HCT116 (cell line): ENCODE results near the gene CTNND2. TPM values are rescaled to one million over a fixed set of nuclear protein-coding genes. Genes with fewer than 3 reads are reported as not detected.

ENCODE experiments used
- ATAC-seq: fragments of 200-7000 bp; cut with Tn5 transposase; 2 replicates; pipeline ENCODE4 v1.9.1; 2020; ENCODE audit warnings: mild to moderate bottlenecking, moderate library complexity
- BruUV-seq: library from RNA; stranded (reverse); fragments of 400-500 nt; replicated peaks from 2 replicates; lab custom pipeline; 2021; lab: Mats Ljungman, UMichigan
- CTCF ChIA-PET: fragments of 300-600 bp; sonication (Branson Sonifier 250); formaldehyde crosslinking; loops from one replicate; lab custom pipeline; 2021; ENCODE audit warnings: antibody characterized with exemption; lab: Charles Lee
- POLR2A ChIA-PET: fragments of 300-600, 350-600 bp; sonication (Branson Sonifier 250); formaldehyde crosslinking; loops from one replicate; lab custom pipeline; 2021; ENCODE audit warnings: antibody characterized with exemption; lab: Charles Lee
- RAD21 ChIA-PET, 2 experiments: fragments of 300-600 bp; sonication (Branson Sonifier 250); formaldehyde crosslinking; loops; one replicate each; lab custom pipeline; 2023; ENCODE audit warnings: low total read pairs in 2 of 2; ENCODE audit not compliant: uncharacterized antibody in 2 of 2, unreplicated experiment in 2 of 2, low non-redundant PET in 1 of 2; lab: Charles Lee
- DNase-seq: peaks from one replicate; pipeline ENCODE4 v3.0.0-alpha.2; 2010; ENCODE audit warnings: low read depth, low spot score
- H2AFZ ChIP-seq: fragments of 200-600 bp; shearing (Covaris generic), sonication (generic); 2 replicates; pipeline ENCODE4 v1.6.1; 2017; ENCODE audit warnings: low read depth, mixed run types, mixed read lengths, antibody characterized with exemption, low read length; ENCODE audit not compliant: poor library complexity, severe bottlenecking
- H3K27ac ChIP-seq: 2 replicates; pipeline ENCODE4 v1.5.1; 2012; ENCODE audit warnings: low read depth, low read length
- H3K27me3 ChIP-seq: fragments of 200-600 bp; sonication (generic); 2 replicates; pipeline ENCODE4 v1.6.1; 2016; ENCODE audit warnings: mixed run types, low read length, mixed read lengths; ENCODE audit not compliant: insufficient read depth
- H3K36me3 ChIP-seq, 2 experiments: fragments of 200-500 bp in 1 of 2; fragments of 200-600 bp in 1 of 2; sonication (Bioruptor generic) in 1 of 2; sonication (generic) in 1 of 2; 2 replicates each; pipeline versions ENCODE4 v1.5.1 to v1.6.1; 2014 to 2016; ENCODE audit warnings: low read length in 2 of 2, inconsistent platforms in 1 of 2, mixed read lengths in 1 of 2, mixed run types in 1 of 2; ENCODE audit not compliant: insufficient read depth in 2 of 2, control insufficient read depth in 1 of 2
- H3K4me1 ChIP-seq, 2 experiments: fragments of 200-600 bp in 1 of 2; sonication (generic) in 1 of 2; 2 replicates each; pipeline versions ENCODE4 v1.5.1 to v1.6.1; 2012 to 2017; ENCODE audit warnings: low read length in 2 of 2, inconsistent platforms in 1 of 2, mild to moderate bottlenecking in 1 of 2, mixed read lengths in 1 of 2, mixed run types in 1 of 2, moderate library complexity in 1 of 2; ENCODE audit not compliant: insufficient read depth in 2 of 2, control insufficient read depth in 1 of 2
- H3K4me2 ChIP-seq: fragments of 200-600 bp; sonication (generic); 2 replicates; pipeline ENCODE4 v1.6.1; 2017; ENCODE audit warnings: mixed run types, low read length, mixed read lengths
- H3K4me3 ChIP-seq, 2 experiments: fragments of 200-600 bp in 1 of 2; sonication (generic) in 1 of 2; replicated peaks in 1 of 2; 2 replicates each; pipeline ENCODE4 v1.5.1; 2011 to 2016; ENCODE audit warnings: low read length in 2 of 2, control low read depth in 1 of 2, low read depth in 1 of 2, mild to moderate bottlenecking in 1 of 2, mixed read lengths in 1 of 2, mixed run types in 1 of 2
- H3K79me2 ChIP-seq: fragments of 200-600 bp; sonication (generic); 2 replicates; pipeline ENCODE4 v1.6.1; 2017; ENCODE audit warnings: mild to moderate bottlenecking, mixed run types, low read length, moderate library complexity, mixed read lengths; ENCODE audit not compliant: insufficient read depth
- H3K9ac ChIP-seq: fragments of 200-600 bp; sonication (generic); 2 replicates; pipeline ENCODE4 v1.6.1; 2016; ENCODE audit warnings: low read length, mixed read lengths
- H3K9me2 ChIP-seq: fragments of 200-600 bp; sonication (generic), shearing (Covaris generic); 2 replicates; pipeline ENCODE4 v1.6.1; 2017; ENCODE audit warnings: mixed run types, mild to moderate bottlenecking, moderate library complexity; ENCODE audit not compliant: insufficient read depth
- H3K9me3 ChIP-seq, 2 experiments: fragments of 200-500 bp in 1 of 2; fragments of 200-600 bp in 1 of 2; sonication (Bioruptor generic) in 1 of 2; sonication (generic) in 1 of 2; 2 replicates each; pipeline ENCODE4 v1.6.1; 2014 to 2017; ENCODE audit warnings: low read length in 2 of 2, mixed read lengths in 2 of 2, inconsistent platforms in 1 of 2, low read depth in 1 of 2, mild to moderate bottlenecking in 1 of 2, mixed run types in 1 of 2, moderate library complexity in 1 of 2; ENCODE audit not compliant: control insufficient read depth in 1 of 2, insufficient read depth in 1 of 2
- H4K20me1 ChIP-seq: fragments of 200-600 bp; sonication (generic), shearing (Covaris generic); 2 replicates; pipeline ENCODE4 v1.6.1; 2017; ENCODE audit warnings: mixed run types, mild to moderate bottlenecking, moderate library complexity; ENCODE audit not compliant: insufficient read depth
- CBX3 ChIP-seq: IDR thresholded peaks from 2 replicates; pipeline ENCODE4 v1.6.1; 2012; ENCODE audit warnings: low read depth
- ELF1 ChIP-seq: IDR thresholded peaks from 2 replicates; pipeline ENCODE4 v1.6.1; 2012; ENCODE audit warnings: low read depth, borderline replicate concordance
- EZH2 ChIP-seq: fragments of 200-600 bp; sonication (generic); IDR thresholded peaks from 2 replicates; pipeline ENCODE4 v1.6.1; 2017; ENCODE audit warnings: antibody characterized with exemption, mixed run types
- EZH2phosphoT487 ChIP-seq: fragments of 200-600 bp; IDR thresholded peaks from 2 replicates; pipeline ENCODE4 v1.6.1; 2018; ENCODE audit warnings: antibody characterized with exemption, borderline replicate concordance
- FOSL1 ChIP-seq: IDR thresholded peaks from 2 replicates; pipeline ENCODE4 v1.6.1; 2012; ENCODE audit warnings: low read depth
- JUND ChIP-seq: IDR thresholded peaks from 2 replicates; pipeline ENCODE4 v1.6.1; 2012
- POLR2A ChIP-seq: IDR thresholded peaks from 2 replicates; pipeline ENCODE4 v1.7.0; 2011; ENCODE audit warnings: borderline replicate concordance; ENCODE audit not compliant: insufficient read depth, insufficient read length; ENCODE audit errors: extremely low read depth
- POLR2AphosphoS5 ChIP-seq: IDR thresholded peaks from 2 replicates; pipeline ENCODE4 v1.6.1; 2011; ENCODE audit warnings: mild to moderate bottlenecking, low read depth, low read length, moderate library complexity
- TCF7L2 ChIP-seq: IDR thresholded peaks from 2 replicates; pipeline ENCODE4 v1.7.0; 2011; ENCODE audit warnings: borderline replicate concordance, inconsistent platforms; ENCODE audit not compliant: insufficient read depth, insufficient read length; ENCODE audit errors: extremely low read depth
- YY1 ChIP-seq: IDR thresholded peaks from 2 replicates; pipeline ENCODE4 v1.6.1; 2011; ENCODE audit warnings: low read length, low read depth, moderate library complexity, mild to moderate bottlenecking; ENCODE audit not compliant: insufficient replicate concordance; ENCODE audit errors: extremely low read depth
- ZFX ChIP-seq: fragments of 450-650 bp; IDR thresholded peaks from 2 replicates; pipeline ENCODE4 v1.6.1; 2017
- intact Hi-C: fragments of 100-400 bp; cut with micrococcal nuclease; formaldehyde crosslinking; loops from 2 replicates; pipeline ENCODE4 v1.10.0; 2022
- total RNA-seq: library from RNA; stranded (reverse); gene quantifications from one replicate; pipeline ENCODE4 v1.2.1, GENCODE V29; 2021; ENCODE audit not compliant: unreplicated experiment
- TF ChIP-seq, protein P1 (sequence below): IDR thresholded peaks from 2 replicates; pipeline ENCODE4 v1.6.1; 2012
- TF ChIP-seq, protein P2 (sequence below): IDR thresholded peaks from 2 replicates; pipeline ENCODE4 v1.6.1; 2011; ENCODE audit warnings: mild to moderate bottlenecking, low read length, moderate library complexity; ENCODE audit not compliant: insufficient replicate concordance; ENCODE audit errors: extremely low read depth
- TF ChIP-seq, protein P3 (sequence below): IDR thresholded peaks from 2 replicates; pipeline ENCODE4 v1.6.1; 2012

Gene CTNND2
- total RNA-seq, 1 experiment from 2014 or later, result not detected

DNA sequence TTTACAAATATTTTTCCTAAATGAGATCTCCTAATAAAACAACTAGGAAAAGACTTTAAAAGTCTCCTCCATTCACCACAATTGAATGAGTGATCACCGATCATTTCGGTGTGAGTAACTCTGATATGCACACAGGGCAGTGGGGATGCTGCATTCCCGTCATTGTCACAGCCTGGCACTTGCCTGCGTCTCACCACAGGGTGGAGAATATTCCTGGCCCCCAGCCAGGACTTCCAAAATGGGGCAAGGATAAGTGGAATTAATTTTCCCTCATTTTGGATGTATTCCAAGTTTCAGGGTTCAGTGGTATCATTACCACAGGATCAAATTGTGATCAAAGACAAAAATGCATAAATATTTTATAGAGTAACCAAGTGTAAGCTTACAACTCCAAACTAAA lies 107.1 kb downstream of the CTNND2 start:
- ATAC-seq, result no peak
- no peak overlapping the region for H2AFZ ChIP-seq

DNA sequence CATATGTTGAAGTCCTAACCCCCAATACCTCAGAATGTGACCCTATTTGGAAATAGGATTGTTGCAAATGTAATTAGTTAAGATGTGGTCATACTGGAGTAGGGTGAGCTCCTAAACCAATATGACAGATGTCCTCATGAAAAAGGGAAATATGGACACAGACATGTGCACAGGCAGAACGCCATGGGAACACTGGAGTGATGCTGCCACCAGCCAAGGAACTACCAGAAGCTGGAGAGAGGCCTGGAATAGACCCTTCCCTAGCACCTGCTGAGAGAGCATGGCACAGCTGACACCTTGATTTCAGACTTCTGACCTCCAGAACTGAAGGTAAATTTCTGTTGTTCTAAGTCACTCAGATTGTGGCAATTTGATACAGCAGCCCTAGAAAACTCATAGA lies 110.8 kb downstream of the CTNND2 start:
- H3K9me2 ChIP-seq, result no peaks in the 10 kb centered on the region
- H3K36me3 ChIP-seq, result no peaks in the 10 kb centered on the region
- no peaks in the 10 kb centered on the region for H3K4me1 ChIP-seq
- H3K4me2 ChIP-seq, result no peak overlapping the region
- ATAC-seq (no peak), DNase-seq (no peak)
- intact Hi-C loops, result no loop called here
- ChIA-PET POLR2A (no interaction called here), CTCF (no interaction called here), RAD21 (no interaction called here)
- no peaks in the 10 kb centered on the region for H4K20me1 ChIP-seq
- H3K27me3 ChIP-seq, result no peaks in the 10 kb centered on the region
- H3K9me3 ChIP-seq, result peaks cover 15 to 21% of the 10 kb centered on the region in 2 experiments; a peak in 2 of 4 replicates
- BruUV-seq, result no TSS peak
- H3K9ac ChIP-seq, result no peak overlapping the region
- H3K27ac ChIP-seq, result no peak overlapping the region
- H2AFZ ChIP-seq, result no peak overlapping the region
- no peak overlapping the region for H3K4me3 ChIP-seq
- H3K79me2 ChIP-seq, result no peaks in the 10 kb centered on the region
- TF ChIP-seq ZFX, result no peak
- TF ChIP-seq POLR2AphosphoS5, result no peak
- no peak for TF ChIP-seq YY1
- TF ChIP-seq ELF1, result no peak
- no peak for TF ChIP-seq TCF7L2
- TF ChIP-seq FOSL1, result no peak
- TF ChIP-seq EZH2phosphoT487, result no peak
- TF ChIP-seq, protein P1, sequence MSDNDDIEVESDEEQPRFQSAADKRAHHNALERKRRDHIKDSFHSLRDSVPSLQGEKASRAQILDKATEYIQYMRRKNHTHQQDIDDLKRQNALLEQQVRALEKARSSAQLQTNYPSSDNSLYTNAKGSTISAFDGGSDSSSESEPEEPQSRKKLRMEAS, result no peak
- TF ChIP-seq, protein P2, sequence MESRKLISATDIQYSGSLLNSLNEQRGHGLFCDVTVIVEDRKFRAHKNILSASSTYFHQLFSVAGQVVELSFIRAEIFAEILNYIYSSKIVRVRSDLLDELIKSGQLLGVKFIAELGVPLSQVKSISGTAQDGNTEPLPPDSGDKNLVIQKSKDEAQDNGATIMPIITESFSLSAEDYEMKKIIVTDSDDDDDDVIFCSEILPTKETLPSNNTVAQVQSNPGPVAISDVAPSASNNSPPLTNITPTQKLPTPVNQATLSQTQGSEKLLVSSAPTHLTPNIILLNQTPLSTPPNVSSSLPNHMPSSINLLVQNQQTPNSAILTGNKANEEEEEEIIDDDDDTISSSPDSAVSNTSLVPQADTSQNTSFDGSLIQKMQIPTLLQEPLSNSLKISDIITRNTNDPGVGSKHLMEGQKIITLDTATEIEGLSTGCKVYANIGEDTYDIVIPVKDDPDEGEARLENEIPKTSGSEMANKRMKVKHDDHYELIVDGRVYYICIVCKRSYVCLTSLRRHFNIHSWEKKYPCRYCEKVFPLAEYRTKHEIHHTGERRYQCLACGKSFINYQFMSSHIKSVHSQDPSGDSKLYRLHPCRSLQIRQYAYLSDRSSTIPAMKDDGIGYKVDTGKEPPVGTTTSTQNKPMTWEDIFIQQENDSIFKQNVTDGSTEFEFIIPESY, result no peak
- TF ChIP-seq CBX3, result no peak
- TF ChIP-seq, protein P3, sequence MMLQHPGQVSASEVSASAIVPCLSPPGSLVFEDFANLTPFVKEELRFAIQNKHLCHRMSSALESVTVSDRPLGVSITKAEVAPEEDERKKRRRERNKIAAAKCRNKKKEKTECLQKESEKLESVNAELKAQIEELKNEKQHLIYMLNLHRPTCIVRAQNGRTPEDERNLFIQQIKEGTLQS, result no peak
- TF ChIP-seq JUND, result no peak

More for the DNA sequence above, 107.1 kb downstream of the CTNND2 start:
- no peak overlapping the region for H3K4me2 ChIP-seq
- H3K4me3 ChIP-seq, result no peak overlapping the region
- H3K36me3 ChIP-seq, result no peaks in the 10 kb centered on the region
- DNase-seq, result no peak
- ChIA-PET CTCF (no interaction called here), RAD21 (no interaction called here), POLR2A (no interaction called here)
- H3K9me2 ChIP-seq, result no peaks in the 10 kb centered on the region
- no peaks in the 10 kb centered on the region for H4K20me1 ChIP-seq
- no peak overlapping the region for H3K27ac ChIP-seq
- BruUV-seq, result no TSS peak
- H3K9me3 ChIP-seq, result peaks cover 8 to 21% of the 10 kb centered on the region in 2 experiments; a peak in 2 of 4 replicates
- H3K79me2 ChIP-seq, result no peaks in the 10 kb centered on the region
- H3K9ac ChIP-seq, result no peak overlapping the region
- TF ChIP-seq EZH2, result no peak
- TF ChIP-seq EZH2phosphoT487, result no peak
- no peak for TF ChIP-seq YY1
- no peak for TF ChIP-seq POLR2A
- no peak for TF ChIP-seq TCF7L2
- TF ChIP-seq, protein P3, result no peak
- no peak for TF ChIP-seq JUND
- no peaks in the 10 kb centered on the region for H3K4me1 ChIP-seq
- H3K27me3 ChIP-seq, result no peaks in the 10 kb centered on the region
- intact Hi-C loops, result no loop called here
